ENCODE measurements around the gene FKRP.
"Not testable (repeated sequence)": the region's sequence is repeated elsewhere in the genome, so short reads cannot be mapped to it uniquely, and the experiment has no call there.

Gene FKRP

GRCh38 chr19:46798713-46799112 lies 52.9 kb downstream of the FKRP start:
- no peak overlapping the region for H3K27ac ChIP-seq
- TF ChIP-seq ZFX (IDR thresholded peaks at IDR 0.05), result no peak
- TF ChIP-seq CTCF (conservative IDR thresholded peaks at IDR 0.05), result no peak

- TF ChIP-seq CTCF (conservative IDR thresholded peaks at IDR 0.05) (no peak), ZFX (IDR thresholded peaks at IDR 0.05) (no peak)
- no peak overlapping the region for H3K27ac ChIP-seq
Measured at GRCh38 chr19:46802152-46802551, 56.3 kb downstream of the FKRP start.

- TF ChIP-seq CTCF (conservative IDR thresholded peaks at IDR 0.05) (no peak), ZFX (IDR thresholded peaks at IDR 0.05) (no peak)
Measured at GRCh38 chr19:46803555-46803954, 57.7 kb downstream of the FKRP start.

GRCh38 chr19:46804432-46804831 lies 58.6 kb downstream of the FKRP start:
- not testable (repeated sequence) for H3K27ac ChIP-seq

More at GRCh38 chr19:46803555-46803954, 57.7 kb downstream of the FKRP start:
- H3K27ac ChIP-seq, result no peak overlapping the region

GRCh38 chr19:46806656-46807055 lies 60.8 kb downstream of the FKRP start:
- H3K27ac ChIP-seq, result no peak overlapping the region
- TF ChIP-seq ZFX (IDR thresholded peaks at IDR 0.05) (no peak), CTCF (conservative IDR thresholded peaks at IDR 0.05) (no peak)
